Measurements from ENCODE around the gene PPHLN1.

DNA sequence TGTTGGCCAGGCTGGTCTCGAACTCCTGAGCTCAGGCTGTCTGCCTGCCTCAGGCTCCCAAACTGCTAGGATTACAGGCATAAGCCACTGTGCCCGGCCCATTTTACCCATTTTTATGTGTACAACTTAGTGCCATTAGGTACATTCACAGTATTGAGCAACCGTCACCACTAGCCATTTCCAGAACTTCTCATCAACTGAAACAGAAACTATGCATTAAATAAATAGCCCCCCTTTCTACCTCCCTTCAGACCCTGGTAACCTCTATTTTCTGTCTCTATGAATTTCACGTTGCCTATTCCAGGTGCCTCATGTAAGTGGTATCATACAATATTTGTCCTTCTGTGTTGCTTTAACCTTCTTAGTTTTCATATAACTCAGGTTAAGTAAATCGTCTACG, 16.0 kb upstream of the PPHLN1 start:
- TF ChIP-seq, protein P1, sequence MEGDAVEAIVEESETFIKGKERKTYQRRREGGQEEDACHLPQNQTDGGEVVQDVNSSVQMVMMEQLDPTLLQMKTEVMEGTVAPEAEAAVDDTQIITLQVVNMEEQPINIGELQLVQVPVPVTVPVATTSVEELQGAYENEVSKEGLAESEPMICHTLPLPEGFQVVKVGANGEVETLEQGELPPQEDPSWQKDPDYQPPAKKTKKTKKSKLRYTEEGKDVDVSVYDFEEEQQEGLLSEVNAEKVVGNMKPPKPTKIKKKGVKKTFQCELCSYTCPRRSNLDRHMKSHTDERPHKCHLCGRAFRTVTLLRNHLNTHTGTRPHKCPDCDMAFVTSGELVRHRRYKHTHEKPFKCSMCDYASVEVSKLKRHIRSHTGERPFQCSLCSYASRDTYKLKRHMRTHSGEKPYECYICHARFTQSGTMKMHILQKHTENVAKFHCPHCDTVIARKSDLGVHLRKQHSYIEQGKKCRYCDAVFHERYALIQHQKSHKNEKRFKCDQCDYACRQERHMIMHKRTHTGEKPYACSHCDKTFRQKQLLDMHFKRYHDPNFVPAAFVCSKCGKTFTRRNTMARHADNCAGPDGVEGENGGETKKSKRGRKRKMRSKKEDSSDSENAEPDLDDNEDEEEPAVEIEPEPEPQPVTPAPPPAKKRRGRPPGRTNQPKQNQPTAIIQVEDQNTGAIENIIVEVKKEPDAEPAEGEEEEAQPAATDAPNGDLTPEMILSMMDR (IDR thresholded peaks at IDR 0.05; ENCODE audit: control extremely low read depth in 1 of 3, insufficient read depth in 1 of 3, low read depth in 1 of 3, low read length in 3 of 3) = no peak
- no peak for TF ChIP-seq POLR2A (IDR thresholded peaks at IDR 0.05; ENCODE audit: control extremely low read depth in 1 of 2, low read depth in 2 of 2, low read length in 2 of 2)
- TF ChIP-seq EZH2 (IDR thresholded peaks at IDR 0.05; ENCODE audit: low read depth, low read length, severe bottlenecking) = no peak
- TF ChIP-seq JUN (IDR thresholded peaks at IDR 0.05; ENCODE audit: low read depth, low read length) = no peak
- TF ChIP-seq HDAC2 (IDR thresholded peaks at IDR 0.05; ENCODE audit: borderline replicate concordance in 1 of 2, low read depth in 2 of 2, low read length in 2 of 2) = no peak
- TF ChIP-seq KDM4A (IDR thresholded peaks at IDR 0.05; ENCODE audit: low read depth, low read length, severe bottlenecking) = no peak
- TF ChIP-seq POLR2AphosphoS5 (IDR thresholded peaks at IDR 0.05; ENCODE audit: low read depth, low read length) = no peak
- TF ChIP-seq SRF (IDR thresholded peaks at IDR 0.05; ENCODE audit: low read depth, low read length) = no peak
- TF ChIP-seq SIRT6 (IDR thresholded peaks at IDR 0.05; ENCODE audit: low read length) = no peak

All from H1 (cell line).